Parathyroid adenoma (tissue), 2 donors: ENCODE data around the gene SOS1.
A peak's percentile ranks its signal among the peaks of the same experiment; 100 is the strongest.
"Not testable (repeated sequence)": the region's sequence is repeated elsewhere in the genome, so short reads cannot be mapped to it uniquely, and the experiment has no call there.

ENCODE experiments used
- H2AFZ ChIP-seq: fragments of 300-600 bp; sonication (generic); one replicate; pipeline ENCODE4 v1.7.0; 2017; ENCODE audit warnings: antibody characterized with exemption, mild to moderate bottlenecking
- H3K27ac ChIP-seq: fragments of 300-600 bp; sonication (generic); one replicate; pipeline ENCODE4 v1.7.0; 2017
- H3K27me3 ChIP-seq: fragments of 300-600 bp; sonication (generic); one replicate; pipeline ENCODE4 v1.7.0; 2017; ENCODE audit warnings: low read length; ENCODE audit not compliant: control insufficient read depth, insufficient read depth
- H3K36me3 ChIP-seq: fragments of 300-600 bp; sonication (generic); one replicate; pipeline ENCODE4 v1.7.0; 2017; ENCODE audit warnings: low read length; ENCODE audit not compliant: control insufficient read depth, insufficient read depth
- H3K4me1 ChIP-seq: fragments of 300-600 bp; sonication (generic); one replicate; pipeline ENCODE4 v1.7.0; 2017; ENCODE audit warnings: control low read depth
- H3K4me2 ChIP-seq: fragments of 300-600 bp; sonication (generic); one replicate; pipeline ENCODE4 v1.7.0; 2017; ENCODE audit warnings: low read length
- H3K4me3 ChIP-seq: fragments of 300-600 bp; sonication (generic); one replicate; pipeline ENCODE4 v1.7.0; 2017; ENCODE audit warnings: low read depth, low read length
- H3K79me2 ChIP-seq: fragments of 300-600 bp; sonication (generic); one replicate; pipeline ENCODE4 v1.7.0; 2017; ENCODE audit warnings: control low read depth
- H3K9ac ChIP-seq: fragments of 300-600 bp; sonication (generic); one replicate; pipeline ENCODE4 v1.7.0; 2017; ENCODE audit warnings: mild to moderate bottlenecking
- H3K9me3 ChIP-seq: fragments of 300-600 bp; sonication (generic); one replicate; pipeline ENCODE4 v1.7.0; 2017; ENCODE audit warnings: low read length; ENCODE audit not compliant: control insufficient read depth
- CTCF ChIP-seq: fragments of 300-600 bp; sonication (generic); IDR thresholded peaks from one replicate; pipeline ENCODE4 v1.7.0; 2017; ENCODE audit warnings: antibody characterized with exemption, mild to moderate bottlenecking
- donor health status: primary hyperparathyroidism.

Gene SOS1

GRCh38 chr2:39059366-39059952 is 61.4 kb downstream of the SOS1 start:
- no peaks in the 10 kb centered on the region for H3K27me3 ChIP-seq
- no peak overlapping the region for H3K27ac ChIP-seq
- H3K4me2 ChIP-seq, result no peak overlapping the region
- no peak overlapping the region for H3K9ac ChIP-seq
- no peaks in the 10 kb centered on the region for H3K36me3 ChIP-seq
- peaks cover 3% of the 10 kb centered on the region for H3K79me2 ChIP-seq
- no peak overlapping the region for H2AFZ ChIP-seq
- H3K4me3 ChIP-seq, result no peak overlapping the region
- H3K9me3 ChIP-seq, result no peaks in the 10 kb centered on the region
- peak; percentile 86 for TF ChIP-seq CTCF
- H3K4me1 ChIP-seq, result no peaks in the 10 kb centered on the region

- no peak for TF ChIP-seq CTCF
- Histone ChIP-seq H3K4me3 (no peak overlapping the region), H3K27me3 (no peaks in the 10 kb centered on the region), H3K4me1 (no peaks in the 10 kb centered on the region), H3K36me3 (no peaks in the 10 kb centered on the region), H3K9ac (no peak overlapping the region), H2AFZ (no peak overlapping the region), H3K79me2 (peaks cover 3% of the 10 kb centered on the region), H3K4me2 (no peak overlapping the region), H3K9me3 (no peaks in the 10 kb centered on the region), H3K27ac (no peak overlapping the region)
Observed at GRCh38 chr2:39058101-39058500, 62.8 kb downstream of the SOS1 start.

GRCh38 chr2:39052665-39053064 is 68.2 kb downstream of the SOS1 start:
- not testable (repeated sequence) for H3K4me2 ChIP-seq, H3K9me3 ChIP-seq, H3K4me1 ChIP-seq, H3K27ac ChIP-seq, H3K27me3 ChIP-seq, H3K79me2 ChIP-seq, H3K9ac ChIP-seq, H3K36me3 ChIP-seq, H2AFZ ChIP-seq, H3K4me3 ChIP-seq

- no peak overlapping the region for H3K4me3 ChIP-seq
- H3K9me3 ChIP-seq, result no peaks in the 10 kb centered on the region
- no peaks in the 10 kb centered on the region for H3K27me3 ChIP-seq
- H3K36me3 ChIP-seq, result no peaks in the 10 kb centered on the region
- H3K4me2 ChIP-seq, result no peak overlapping the region
- no peaks in the 10 kb centered on the region for H3K4me1 ChIP-seq
- no peak overlapping the region for H3K27ac ChIP-seq
- H2AFZ ChIP-seq, result no peak overlapping the region
- TF ChIP-seq CTCF, result no peak
- H3K79me2 ChIP-seq, result no peaks in the 10 kb centered on the region
- no peak overlapping the region for H3K9ac ChIP-seq
Observed at GRCh38 chr2:39050109-39050508, 70.7 kb downstream of the SOS1 start.

- Histone ChIP-seq H3K79me2 (no peaks in the 10 kb centered on the region), H3K4me3 (no peak overlapping the region), H2AFZ (no peak overlapping the region), H3K9me3 (no peaks in the 10 kb centered on the region), H3K9ac (no peak overlapping the region), H3K27ac (no peak overlapping the region), H3K27me3 (no peaks in the 10 kb centered on the region), H3K36me3 (no peaks in the 10 kb centered on the region), H3K4me2 (no peak overlapping the region), H3K4me1 (no peaks in the 10 kb centered on the region)
- TF ChIP-seq CTCF, result no peak
Observed at GRCh38 chr2:39039072-39039471, 81.8 kb downstream of the SOS1 start.
